DOHH2 (cell line): ENCODE measurements around the gene WDR7.

Experiments
- CTCF ChIP-seq: fragments of 200-600 bp; sonication (generic); IDR thresholded peaks from one replicate; pipeline ENCODE4 v1.5.1; 2014; ENCODE audit warnings: antibody characterized with exemption, mild to moderate bottlenecking, low read depth, low read length; ENCODE audit not compliant: poor library complexity, severe bottlenecking
- EZH2phosphoT487 ChIP-seq: fragments of 200-600 bp; sonication (generic); IDR thresholded peaks from 2 replicates; pipeline ENCODE4 v1.6.1; 2017; ENCODE audit warnings: borderline replicate concordance, mild to moderate bottlenecking, antibody characterized with exemption, low read length, moderate library complexity, mixed read lengths

- TF ChIP-seq CTCF (no peak), EZH2phosphoT487 (no peak)
Observed at GRCh38 chr18:56807901-56808300, 156.7 kb downstream of the WDR7 start.
